SK-N-SH (cell line): ENCODE data around the gene PCSK5. TPM values are rescaled to one million over a fixed set of nuclear protein-coding genes. Genes with fewer than 3 reads are reported as not detected.

Source experiments
- CTCF ChIA-PET: fragments of 300-600, 350-600 bp; formaldehyde crosslinking; extraction: SDS; loops from one replicate; lab custom pipeline; 2021; lab: Yijun Ruan, JAX
- POLR2A ChIA-PET: fragments of 350-600 bp; sonication (Branson Sonifier 250); formaldehyde crosslinking; extraction: SDS; loops from one replicate; lab custom pipeline; 2020; ENCODE audit warnings: antibody characterized with exemption, inconsistent platforms; lab: Yijun Ruan, JAX
- DNase-seq: peaks from one replicate; pipeline ENCODE4 v3.0.0; 2012
- H2AFZ ChIP-seq: fragments of 200-600 bp; sonication (generic); 2 replicates; pipeline ENCODE4 v1.8.1; 2016; ENCODE audit warnings: antibody characterized with exemption, mild to moderate bottlenecking, low read depth
- H3F3A ChIP-seq: fragments of 200-600 bp; sonication (generic); replicated peaks from 2 replicates; pipeline ENCODE3; 2016; ENCODE audit warnings: antibody characterized with exemption, mild to moderate bottlenecking; ENCODE audit not compliant: insufficient read depth
- H3K27ac ChIP-seq, 2 experiments: fragments of 200-500 bp in 1 of 2; fragments of 200-600 bp in 1 of 2; sonication (Bioruptor generic) in 1 of 2; sonication (generic), shearing (Covaris generic) in 1 of 2; 2 replicates each; pipeline versions ENCODE4 v1.5.1 to v1.6.1; 2014 to 2016; ENCODE audit warnings: low read depth in 2 of 2, inconsistent platforms in 1 of 2, low read length in 1 of 2, mild to moderate bottlenecking in 1 of 2, mixed read lengths in 1 of 2
- H3K27me3 ChIP-seq: fragments of 200-600 bp; sonication (generic), shearing (Covaris generic); 2 replicates; pipeline ENCODE4 v1.6.1; 2016; ENCODE audit warnings: mixed run types; ENCODE audit not compliant: insufficient read depth
- H3K36me3 ChIP-seq, 2 experiments: fragments of 200-500 bp in 1 of 2; fragments of 200-600 bp in 1 of 2; sonication (Bioruptor generic) in 1 of 2; sonication (generic) in 1 of 2; replicated peaks in 1 of 2; 2 replicates each; pipeline versions ENCODE3 to v1.5.1; 2014 to 2016; ENCODE audit warnings: low read length in 1 of 2, mild to moderate bottlenecking in 1 of 2; ENCODE audit not compliant: insufficient read depth in 2 of 2, control insufficient read depth in 1 of 2
- H3K4me1 ChIP-seq, 2 experiments: fragments of 200-500 bp in 1 of 2; fragments of 200-600 bp in 1 of 2; sonication (Bioruptor generic) in 1 of 2; sonication (generic), shearing (Covaris generic) in 1 of 2; 2 replicates each; pipeline versions ENCODE4 v1.5.1 to v1.6.1; 2014 to 2016; ENCODE audit warnings: low read depth in 1 of 2, low read length in 1 of 2, mixed run types in 1 of 2; ENCODE audit not compliant: insufficient read depth in 2 of 2, control insufficient read depth in 1 of 2
- H3K4me2 ChIP-seq: fragments of 200-600 bp; sonication (generic), shearing (Covaris generic); 2 replicates; pipeline ENCODE4 v1.6.1; 2017; ENCODE audit warnings: mixed run types
- H3K4me3 ChIP-seq, 2 experiments: fragments of 200-500 bp in 1 of 2; fragments of 200-600 bp in 1 of 2; sonication (Bioruptor generic) in 1 of 2; sonication (generic), shearing (Covaris generic) in 1 of 2; 2 replicates each; pipeline versions ENCODE4 v1.5.1 to v1.8.1; 2014 to 2016; ENCODE audit warnings: low read depth in 2 of 2, inconsistent platforms in 1 of 2, low read length in 1 of 2, mild to moderate bottlenecking in 1 of 2, mixed read lengths in 1 of 2, moderate library complexity in 1 of 2
- H3K79me2 ChIP-seq: fragments of 200-600 bp; sonication (generic); 2 replicates; pipeline ENCODE4 v1.8.1; 2017; ENCODE audit warnings: mild to moderate bottlenecking; ENCODE audit not compliant: insufficient read depth
- H3K9ac ChIP-seq: fragments of 200-600 bp; sonication (generic); 2 replicates; pipeline ENCODE4 v1.6.1; 2017; ENCODE audit warnings: mixed run types
- H3K9me2 ChIP-seq: fragments of 200-600 bp; sonication (generic); 2 replicates; pipeline ENCODE4 v1.6.1; 2017; ENCODE audit warnings: mixed run types
- H3K9me3 ChIP-seq: fragments of 200-600 bp; sonication (generic); 2 replicates; pipeline ENCODE4 v1.6.1; 2017; ENCODE audit warnings: mixed run types, mild to moderate bottlenecking, moderate library complexity
- H4K20me1 ChIP-seq: fragments of 200-600 bp; sonication (generic); 2 replicates; pipeline ENCODE4 v1.6.1; 2017; ENCODE audit warnings: mild to moderate bottlenecking, mixed run types; ENCODE audit not compliant: insufficient read depth
- CHD2 ChIP-seq: fragments of 150-350 bp; IDR thresholded peaks from 2 replicates; pipeline ENCODE4 v1.6.1; 2018; ENCODE audit warnings: low read length; ENCODE audit not compliant: partially characterized antibody
- EP300 ChIP-seq, 2 experiments: IDR thresholded peaks; 2 replicates each; pipeline versions ENCODE4 v1.4.0 to v1.6.1; 2012; ENCODE audit warnings: borderline replicate concordance in 1 of 2, low read depth in 1 of 2, low read length in 1 of 2
- FOXJ3 ChIP-seq: sonication (generic); formaldehyde crosslinking; IDR thresholded peaks from 2 replicates; pipeline ENCODE4 v1.5.1; 2020; ENCODE audit warnings: mild to moderate bottlenecking, missing genetic modification reagents
- GABPA ChIP-seq: IDR thresholded peaks from 2 replicates; pipeline ENCODE4 v1.4.0; 2012; ENCODE audit warnings: low read depth, mild to moderate bottlenecking
- JUND ChIP-seq: IDR thresholded peaks from 2 replicates; pipeline ENCODE4 v1.4.0; 2012
- MXI1 ChIP-seq: IDR thresholded peaks from 2 replicates; pipeline ENCODE4 v1.6.1; 2012; ENCODE audit warnings: mild to moderate bottlenecking, low read depth, low read length, improper control_type of control experiment
- NFIC ChIP-seq: IDR thresholded peaks from 2 replicates; pipeline ENCODE4 v1.4.0; 2012; ENCODE audit warnings: borderline replicate concordance
- NRF1 ChIP-seq: IDR thresholded peaks from 2 replicates; pipeline ENCODE4 v1.6.1; 2012; ENCODE audit warnings: low read depth, mild to moderate bottlenecking, low read length
- POLR2AphosphoS5 ChIP-seq: IDR thresholded peaks from 2 replicates; pipeline ENCODE4 v1.6.1; 2012; ENCODE audit warnings: low read depth, low read length
- RCOR1 ChIP-seq: fragments of 150-350 bp; IDR thresholded peaks from 2 replicates; pipeline ENCODE4 v1.6.1; 2017; ENCODE audit warnings: antibody characterized with exemption, low read length
- RXRA ChIP-seq: IDR thresholded peaks from 2 replicates; pipeline ENCODE4 v1.4.0; 2012; ENCODE audit warnings: low read depth, mild to moderate bottlenecking, borderline replicate concordance
- SIN3A ChIP-seq: IDR thresholded peaks from 2 replicates; pipeline ENCODE4 v1.6.1; 2012; ENCODE audit warnings: low read depth, mild to moderate bottlenecking, low read length, moderate library complexity, borderline replicate concordance
- SMC3 ChIP-seq: IDR thresholded peaks from 2 replicates; pipeline ENCODE4 v1.6.1; 2012; ENCODE audit warnings: low read depth, low read length, improper control_type of control experiment
- YY1 ChIP-seq: IDR thresholded peaks from 2 replicates; pipeline ENCODE4 v1.4.0; 2012; ENCODE audit warnings: low read depth, mild to moderate bottlenecking
- WGBS: methylation state at CpG from one replicate; pipeline ENCODE4 v1.1.6; 2017; ENCODE audit warnings: low lambda C conversion rate; 5-methylcytosine and 5-hydroxymethylcytosine counted together
- polyA plus RNA-seq, 3 experiments: library from polyadenylated mRNA; depleted of rRNA; stranded (reverse); fragments of >200 nt; gene quantifications; 2 replicates each; pipeline ENCODE4 v1.2.3, GENCODE V29; 2012
- TF ChIP-seq, protein P1 (sequence below): IDR thresholded peaks from 2 replicates; pipeline ENCODE4 v1.4.0; 2012; ENCODE audit warnings: low read depth, borderline replicate concordance
- TF ChIP-seq, protein P2 (sequence below): fragments of 150-350 bp; IDR thresholded peaks from 2 replicates; pipeline ENCODE4 v1.6.1; 2016; ENCODE audit warnings: mild to moderate bottlenecking, low read depth, low read length

Gene PCSK5
- polyA plus RNA-seq, 1 of the 3 experiments (the other 2 are of a cell fraction): 0.08 TPM

DNA sequence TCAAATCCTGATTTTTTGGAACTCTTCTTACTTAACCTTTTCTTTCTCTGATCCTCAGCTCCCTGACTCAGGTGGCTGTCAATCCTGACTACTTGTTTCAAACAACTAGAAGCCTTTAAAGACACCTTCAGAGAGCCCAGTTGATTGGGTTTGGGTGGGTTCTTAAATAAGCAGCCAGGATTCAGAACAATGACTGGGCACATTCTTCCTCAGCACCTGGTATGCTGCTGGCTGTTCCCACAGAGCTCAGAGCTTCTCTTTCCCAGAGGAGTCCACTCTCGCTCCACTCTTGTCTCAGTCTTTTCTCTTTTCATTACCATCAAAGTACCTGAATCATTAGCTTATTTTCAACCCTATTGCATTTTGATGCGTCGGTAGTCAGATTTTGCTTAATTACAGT lies 22.5 kb downstream of the PCSK5 start (continued):
- TF ChIP-seq, protein P1, sequence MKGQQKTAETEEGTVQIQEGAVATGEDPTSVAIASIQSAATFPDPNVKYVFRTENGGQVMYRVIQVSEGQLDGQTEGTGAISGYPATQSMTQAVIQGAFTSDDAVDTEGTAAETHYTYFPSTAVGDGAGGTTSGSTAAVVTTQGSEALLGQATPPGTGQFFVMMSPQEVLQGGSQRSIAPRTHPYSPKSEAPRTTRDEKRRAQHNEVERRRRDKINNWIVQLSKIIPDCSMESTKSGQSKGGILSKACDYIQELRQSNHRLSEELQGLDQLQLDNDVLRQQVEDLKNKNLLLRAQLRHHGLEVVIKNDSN: no peak
- TF ChIP-seq YY1 (no peak), FOXJ3 (CRISPR knock-in tag) (no peak), NFIC (no peak), SMC3 (no peak), RXRA (no peak), GABPA (no peak), JUND (no peak)

GRCh38 chr9:75914002-75914401 lies 23.5 kb downstream of the PCSK5 start:
- POLR2A ChIA-PET: no interaction called here
- Histone ChIP-seq H3K9me3 (no peaks in the 10 kb centered on the region), H3K4me3 (no peak overlapping the region), H3K9ac (no peak overlapping the region), H3K27ac (no peak overlapping the region), H3K79me2 (no peaks in the 10 kb centered on the region), H3K36me3 (no peaks in the 10 kb centered on the region), H4K20me1 (no peaks in the 10 kb centered on the region), H3F3A (no peaks in the 10 kb centered on the region), H3K9me2 (no peaks in the 10 kb centered on the region), H3K4me2 (no peak overlapping the region), H2AFZ (no peak overlapping the region), H3K27me3 (no peaks in the 10 kb centered on the region; the same call in 1 of the 2 replicates), H3K4me1 (no peaks in the 10 kb centered on the region)
- TF ChIP-seq YY1 (no peak), CHD2 (no peak), MXI1 (no peak)
- 4% methylated on average over 4 of the region's 4 CpGs for WGBS
- no peak for DNase-seq
- CTCF ChIA-PET: no interaction called here

GRCh38 chr9:75914883-75915452 lies 24.5 kb downstream of the PCSK5 start:
- no peaks in the 10 kb centered on the region for H3K4me1 ChIP-seq
- H3K9ac ChIP-seq: no peak overlapping the region
- H3K79me2 ChIP-seq: no peaks in the 10 kb centered on the region
- no peaks in the 10 kb centered on the region for H3F3A ChIP-seq
- no peak overlapping the region for H3K4me3 ChIP-seq
- no peaks in the 10 kb centered on the region for H3K36me3 ChIP-seq
- no peak for TF ChIP-seq NRF1
- no peak for TF ChIP-seq SIN3A
- no peak for TF ChIP-seq GABPA
- no peak for TF ChIP-seq POLR2AphosphoS5
- no peak for TF ChIP-seq RCOR1
- TF ChIP-seq, protein P1: no peak
- TF ChIP-seq FOXJ3 (CRISPR knock-in tag): no peak
- no peak for TF ChIP-seq CHD2
- no peak for TF ChIP-seq EP300 (IDR thresholded peaks at IDR 0.05; ENCODE audit: borderline replicate concordance in 1 of 2, low read depth in 1 of 2, low read length in 1 of 2)
- TF ChIP-seq NFIC: no peak
- no peak for TF ChIP-seq MXI1
- TF ChIP-seq SMC3: no peak
- TF ChIP-seq, protein P2, sequence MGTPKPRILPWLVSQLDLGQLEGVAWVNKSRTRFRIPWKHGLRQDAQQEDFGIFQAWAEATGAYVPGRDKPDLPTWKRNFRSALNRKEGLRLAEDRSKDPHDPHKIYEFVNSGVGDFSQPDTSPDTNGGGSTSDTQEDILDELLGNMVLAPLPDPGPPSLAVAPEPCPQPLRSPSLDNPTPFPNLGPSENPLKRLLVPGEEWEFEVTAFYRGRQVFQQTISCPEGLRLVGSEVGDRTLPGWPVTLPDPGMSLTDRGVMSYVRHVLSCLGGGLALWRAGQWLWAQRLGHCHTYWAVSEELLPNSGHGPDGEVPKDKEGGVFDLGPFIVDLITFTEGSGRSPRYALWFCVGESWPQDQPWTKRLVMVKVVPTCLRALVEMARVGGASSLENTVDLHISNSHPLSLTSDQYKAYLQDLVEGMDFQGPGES: no peak
- TF ChIP-seq, all 33 proteins: peak for 0
- no peak for DNase-seq
- Histone ChIP-seq H3K27ac (no peak overlapping the region), H3K9me2 (no peaks in the 10 kb centered on the region), H3K9me3 (no peaks in the 10 kb centered on the region), H4K20me1 (no peaks in the 10 kb centered on the region), H3K27me3 (no peaks in the 10 kb centered on the region; the same call in 1 of the 2 replicates), H2AFZ (no peak overlapping the region), H3K4me2 (no peak overlapping the region)
- WGBS: 5% methylated on average over 4 of the region's 4 CpGs
- ChIA-PET CTCF (no interaction called here), POLR2A (no interaction called here)
